Transverse colon (tissue), 4 donors: ENCODE data around the gene ZC3H7A. TPM values are rescaled to one million over a fixed set of nuclear protein-coding genes. Genes with fewer than 3 reads are reported as not detected.
A peak's percentile ranks its signal among the peaks of the same experiment; 100 is the strongest.
"Not testable (repeated sequence)": the region's sequence is repeated elsewhere in the genome, so short reads cannot be mapped to it uniquely, and the experiment has no call there.

ENCODE experiments used
- DNase-seq: peaks from one replicate; pipeline ENCODE4 v3.0.0-alpha.2; 2019
- H3K27ac ChIP-seq, 4 donors: fragments of 200-600 bp; sonication (generic); 2 replicates each; pipeline ENCODE4 v1.5.1; 2016 to 2018; ENCODE audit warnings: inconsistent platforms in 4 of 4
- H3K27me3 ChIP-seq: fragments of 200-600 bp; sonication (generic); 2 replicates; pipeline ENCODE4 v1.5.1; 2017; ENCODE audit warnings: inconsistent platforms
- H3K36me3 ChIP-seq, 4 donors: fragments of 200-600 bp; sonication (generic); 2 replicates each; pipeline ENCODE4 v1.5.1; 2017 to 2019; ENCODE audit warnings: inconsistent platforms in 4 of 4
- H3K4me1 ChIP-seq, 4 donors: fragments of 200-600 bp; sonication (generic); 2 replicates each; pipeline ENCODE4 v1.5.1; 2017 to 2020; ENCODE audit warnings: inconsistent platforms in 4 of 4
- H3K4me3 ChIP-seq, 4 donors: fragments of 200-600 bp; sonication (generic); 1 replicate in 1 of 4; 2 replicates in 3 of 4; pipeline versions ENCODE4 v1.5.1 to v1.6.1; 2017 to 2019; ENCODE audit warnings: inconsistent platforms in 4 of 4
- H3K9me3 ChIP-seq, 2 donors: fragments of 200-600 bp; sonication (generic); 2 replicates each; pipeline ENCODE4 v1.5.1; 2017 to 2019; ENCODE audit warnings: inconsistent platforms in 2 of 2
- EP300 ChIP-seq: sonication (generic); formaldehyde crosslinking; IDR thresholded peaks from one replicate; pipeline ENCODE4 v1.6.1; 2017; ENCODE audit warnings: antibody characterized with exemption, low read depth
- POLR2A ChIP-seq: fragments of 450-650 bp; IDR thresholded peaks from one replicate; pipeline ENCODE4 v1.6.1; 2016; ENCODE audit warnings: antibody characterized with exemption, mild to moderate bottlenecking, moderate library complexity
- POLR2AphosphoS5 ChIP-seq, 3 donors: sonication (generic); formaldehyde crosslinking; IDR thresholded peaks; one replicate each; pipeline ENCODE4 v1.6.1; 2016; ENCODE audit warnings: antibody characterized with exemption in 3 of 3
- WGBS, 2 donors: methylation state at CpG; one replicate each; pipeline ENCODE4 v1.1.5; 2018; ENCODE audit warnings: low coverage in 1 of 2; 5-methylcytosine and 5-hydroxymethylcytosine counted together
- in situ Hi-C, 4 donors: fragments of 200-750 bp; cut with MboI; loops; one replicate each; pipeline versions ENCODE4 v1.15.0 to v1.15.1; 2017; ENCODE audit warnings: low sequenced_read_pairs in 3 of 4, low pct_ligation_motif_present in 1 of 4, low pct_unique_long_range_greater_than_20kb in 1 of 4
- intact Hi-C: fragments of 100-400 bp; cut with DNase I; formaldehyde crosslinking; loops from one replicate; pipeline ENCODE4 v1.15.1; 2023; ENCODE audit warnings: low total_unique reads
- total RNA-seq, 4 donors: library from RNA; depleted of rRNA; stranded (reverse); fragments of >200 nt; gene quantifications; one replicate each; pipeline ENCODE4 v1.1.0, GENCODE V29; 2016
- TF ChIP-seq, protein P1 (sequence below), 5 experiments: fragments of 200-600 bp in 3 of 5; fragments of 450-650 bp in 2 of 5; sonication (generic) in 3 of 5; IDR thresholded peaks; 1 replicate in 2 of 5; 2 replicates in 3 of 5; pipeline ENCODE4 v1.5.1; 2016 to 2017; ENCODE audit warnings: antibody characterized with exemption in 5 of 5, inconsistent platforms in 3 of 5, mild to moderate bottlenecking in 2 of 5, moderate library complexity in 1 of 5

The ZC3H7A gene
- total RNA-seq, 4 donors from 2014 or later: 38.1 to 92.0 (median 63.3) TPM

GRCh38 chr16:11833951-11834695, 37.1 kb upstream of the ZC3H7A start:
- H3K36me3 ChIP-seq: peaks cover 0 to 25% (median 12%) of the 10 kb centered on the region in 4 donors
- TF ChIP-seq, protein P1, sequence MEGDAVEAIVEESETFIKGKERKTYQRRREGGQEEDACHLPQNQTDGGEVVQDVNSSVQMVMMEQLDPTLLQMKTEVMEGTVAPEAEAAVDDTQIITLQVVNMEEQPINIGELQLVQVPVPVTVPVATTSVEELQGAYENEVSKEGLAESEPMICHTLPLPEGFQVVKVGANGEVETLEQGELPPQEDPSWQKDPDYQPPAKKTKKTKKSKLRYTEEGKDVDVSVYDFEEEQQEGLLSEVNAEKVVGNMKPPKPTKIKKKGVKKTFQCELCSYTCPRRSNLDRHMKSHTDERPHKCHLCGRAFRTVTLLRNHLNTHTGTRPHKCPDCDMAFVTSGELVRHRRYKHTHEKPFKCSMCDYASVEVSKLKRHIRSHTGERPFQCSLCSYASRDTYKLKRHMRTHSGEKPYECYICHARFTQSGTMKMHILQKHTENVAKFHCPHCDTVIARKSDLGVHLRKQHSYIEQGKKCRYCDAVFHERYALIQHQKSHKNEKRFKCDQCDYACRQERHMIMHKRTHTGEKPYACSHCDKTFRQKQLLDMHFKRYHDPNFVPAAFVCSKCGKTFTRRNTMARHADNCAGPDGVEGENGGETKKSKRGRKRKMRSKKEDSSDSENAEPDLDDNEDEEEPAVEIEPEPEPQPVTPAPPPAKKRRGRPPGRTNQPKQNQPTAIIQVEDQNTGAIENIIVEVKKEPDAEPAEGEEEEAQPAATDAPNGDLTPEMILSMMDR (IDR thresholded peaks at IDR 0.05): no peak
- TF ChIP-seq EP300 (no peak), POLR2AphosphoS5 (IDR thresholded peaks at IDR 0.05) (no peak), POLR2A (no peak)
- WGBS, 2 donors: 71 to 81% methylated on average over 2 to 6 of the region's 6 CpGs
- H3K4me3 ChIP-seq: no peak overlapping the region
- no peaks in the 10 kb centered on the region for H3K9me3 ChIP-seq
- no peak overlapping the region for H3K27ac ChIP-seq
- H3K27me3 ChIP-seq: no peaks in the 10 kb centered on the region
- H3K4me1 ChIP-seq: no peaks in the 10 kb centered on the region
- no peak for DNase-seq
- in situ Hi-C loops (no loop called here), intact Hi-C loops (no loop called here)

DNA sequence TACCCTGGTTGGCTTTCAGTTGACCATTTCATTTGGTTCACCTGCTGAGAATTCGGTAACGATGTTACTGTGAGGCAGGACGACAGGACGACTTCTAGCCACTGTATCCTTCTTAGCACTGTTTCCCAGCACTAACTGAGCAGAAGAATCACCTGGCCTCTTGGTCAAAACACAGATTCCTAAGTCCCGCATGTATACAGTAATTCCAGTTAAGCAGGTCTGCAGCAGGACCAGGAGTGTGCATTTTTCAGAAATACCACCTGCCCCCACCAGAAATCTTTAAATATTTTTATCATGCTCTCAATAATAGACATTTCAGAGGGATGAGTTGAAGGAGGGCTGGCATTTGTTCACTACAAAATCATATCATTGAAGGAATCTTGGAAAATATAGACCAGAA, 31.6 kb upstream of the ZC3H7A start:
- TF ChIP-seq, protein P1 (IDR thresholded peaks at IDR 0.05): no peak
- TF ChIP-seq POLR2A (no peak), POLR2AphosphoS5 (IDR thresholded peaks at IDR 0.05) (no peak), EP300 (no peak)
- in situ Hi-C loops (no loop called here), intact Hi-C loops (loop anchor here (5.0 kb wide), 1 partner anchor 56 kb away; no protein-coding TSS in a partner anchor)
- 81 to 84% methylated on average over 5 of the region's 5 CpGs for WGBS, 2 donors
- H3K36me3 ChIP-seq: no peaks in the 10 kb centered on the region
- no peaks in the 10 kb centered on the region for H3K27me3 ChIP-seq
- no peak for DNase-seq
- H3K4me1 ChIP-seq: peaks cover 0 to 10% (median 0%) of the 10 kb centered on the region in 4 donors
- H3K4me3 ChIP-seq: no peak overlapping the region
- no peak overlapping the region for H3K27ac ChIP-seq
- no peaks in the 10 kb centered on the region for H3K9me3 ChIP-seq

GRCh38 chr16:11825520-11826165, 28.6 kb upstream of the ZC3H7A start:
- intact Hi-C loops: loop anchor here (5.0 kb wide), 1 partner anchor 53 kb away; no protein-coding TSS in a partner anchor
- H3K27me3 ChIP-seq, H3K4me1 ChIP-seq, H3K9me3 ChIP-seq, H3K4me3 ChIP-seq, H3K27ac ChIP-seq, DNase-seq, in situ Hi-C loops, H3K36me3 ChIP-seq: not testable (repeated sequence)
- WGBS, 2 donors: 88 to 93% methylated on average over 3 to 13 of the region's 13 CpGs

GRCh38 chr16:11824362-11824761, 27.3 kb upstream of the ZC3H7A start:
- Histone ChIP-seq H3K4me3 (no peak overlapping the region), H3K9me3 (no peaks in the 10 kb centered on the region), H3K36me3 (no peaks in the 10 kb centered on the region), H3K27me3 (no peaks in the 10 kb centered on the region), H3K4me1 (peaks cover 0 to 10% (median 0%) of the 10 kb centered on the region in 4 donors), H3K27ac (peak overlapping the region in 3 of 4 donors; percentile 13 to 36 (median 18))
- in situ Hi-C loops: loop anchor here in 3 of 4 donors (25.0 kb wide), 3 partner anchors 287 to 437 kb away; a partner anchor contains a TSS
- TF ChIP-seq POLR2A: no peak
- TF ChIP-seq EP300: no peak
- TF ChIP-seq, protein P1 (IDR thresholded peaks at IDR 0.05): no peak
- TF ChIP-seq POLR2AphosphoS5 (IDR thresholded peaks at IDR 0.05): peak in 1 of 3 donors; percentile 8
- intact Hi-C loops: no loop called here
- peak; percentile 41 for DNase-seq
- WGBS, 2 donors: 29 to 80% methylated on average over 1 to 5 of the region's 5 CpGs

DNA sequence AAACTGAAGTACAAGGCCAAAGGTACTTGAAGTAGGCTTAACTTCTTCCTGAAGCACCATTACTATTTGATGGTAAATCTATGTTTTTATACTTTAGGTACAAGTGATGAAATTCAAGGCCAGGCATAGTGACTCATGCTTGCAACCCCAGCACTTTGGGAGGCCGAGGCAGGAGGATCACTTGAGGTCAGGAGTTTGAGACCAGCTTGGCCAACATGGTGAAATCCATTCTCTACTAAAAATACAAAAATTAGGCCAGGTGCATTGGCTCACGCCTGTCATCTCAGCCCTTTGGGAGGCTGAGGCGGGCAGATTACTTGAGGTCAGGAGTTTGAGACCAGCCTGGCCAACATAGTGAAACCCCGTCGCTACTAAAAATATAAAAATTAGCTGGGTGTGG, 26.6 kb upstream of the ZC3H7A start:
- peak overlapping the region in 1 of 4 donors; percentile 18 for H3K27ac ChIP-seq
- 93% methylated on average over 5 of the region's 5 CpGs; no CpG with 5 or more reads in 1 of the 2 donors for WGBS, 2 donors
- DNase-seq, H3K36me3 ChIP-seq, intact Hi-C loops, H3K27me3 ChIP-seq, H3K4me1 ChIP-seq, H3K9me3 ChIP-seq, H3K4me3 ChIP-seq: not testable (repeated sequence)
- in situ Hi-C loops: loop anchor here in 3 of 4 donors (25.0 kb wide), 3 partner anchors 286 to 436 kb away; a partner anchor contains a TSS
